HCT116 (cell line): ENCODE measurements around the gene SUN5. TPM values are rescaled to one million over a fixed set of nuclear protein-coding genes. Genes with fewer than 3 reads are reported as not detected.

Experiments
- ATAC-seq: fragments of 200-7000 bp; cut with Tn5 transposase; 2 replicates; pipeline ENCODE4 v1.9.1; 2020; ENCODE audit warnings: mild to moderate bottlenecking, moderate library complexity
- BruUV-seq: library from RNA; stranded (reverse); fragments of 400-500 nt; replicated peaks from 2 replicates; lab custom pipeline; 2021; lab: Mats Ljungman, UMichigan
- CTCF ChIA-PET: fragments of 300-600 bp; sonication (Branson Sonifier 250); formaldehyde crosslinking; loops from one replicate; lab custom pipeline; 2021; ENCODE audit warnings: antibody characterized with exemption; lab: Charles Lee
- POLR2A ChIA-PET: fragments of 300-600, 350-600 bp; sonication (Branson Sonifier 250); formaldehyde crosslinking; loops from one replicate; lab custom pipeline; 2021; ENCODE audit warnings: antibody characterized with exemption; lab: Charles Lee
- RAD21 ChIA-PET, 2 experiments: fragments of 300-600 bp; sonication (Branson Sonifier 250); formaldehyde crosslinking; loops; one replicate each; lab custom pipeline; 2023; ENCODE audit warnings: low total read pairs in 2 of 2; ENCODE audit not compliant: uncharacterized antibody in 2 of 2, unreplicated experiment in 2 of 2, low non-redundant PET in 1 of 2; lab: Charles Lee
- DNase-seq: peaks from one replicate; pipeline ENCODE4 v3.0.0-alpha.2; 2010; ENCODE audit warnings: low read depth, low spot score
- H2AFZ ChIP-seq: fragments of 200-600 bp; shearing (Covaris generic), sonication (generic); 2 replicates; pipeline ENCODE4 v1.6.1; 2017; ENCODE audit warnings: low read depth, mixed run types, mixed read lengths, antibody characterized with exemption, low read length; ENCODE audit not compliant: poor library complexity, severe bottlenecking
- H3K27ac ChIP-seq: 2 replicates; pipeline ENCODE4 v1.5.1; 2012; ENCODE audit warnings: low read depth, low read length
- H3K27me3 ChIP-seq: fragments of 200-600 bp; sonication (generic); 2 replicates; pipeline ENCODE4 v1.6.1; 2016; ENCODE audit warnings: mixed run types, low read length, mixed read lengths; ENCODE audit not compliant: insufficient read depth
- H3K36me3 ChIP-seq, 2 experiments: fragments of 200-500 bp in 1 of 2; fragments of 200-600 bp in 1 of 2; sonication (Bioruptor generic) in 1 of 2; sonication (generic) in 1 of 2; 2 replicates each; pipeline versions ENCODE4 v1.5.1 to v1.6.1; 2014 to 2016; ENCODE audit warnings: low read length in 2 of 2, inconsistent platforms in 1 of 2, mixed read lengths in 1 of 2, mixed run types in 1 of 2; ENCODE audit not compliant: insufficient read depth in 2 of 2, control insufficient read depth in 1 of 2
- H3K4me1 ChIP-seq, 2 experiments: fragments of 200-600 bp in 1 of 2; sonication (generic) in 1 of 2; 2 replicates each; pipeline versions ENCODE4 v1.5.1 to v1.6.1; 2012 to 2017; ENCODE audit warnings: low read length in 2 of 2, inconsistent platforms in 1 of 2, mild to moderate bottlenecking in 1 of 2, mixed read lengths in 1 of 2, mixed run types in 1 of 2, moderate library complexity in 1 of 2; ENCODE audit not compliant: insufficient read depth in 2 of 2, control insufficient read depth in 1 of 2
- H3K4me2 ChIP-seq: fragments of 200-600 bp; sonication (generic); 2 replicates; pipeline ENCODE4 v1.6.1; 2017; ENCODE audit warnings: mixed run types, low read length, mixed read lengths
- H3K4me3 ChIP-seq, 2 experiments: fragments of 200-600 bp in 1 of 2; sonication (generic) in 1 of 2; replicated peaks in 1 of 2; 2 replicates each; pipeline ENCODE4 v1.5.1; 2011 to 2016; ENCODE audit warnings: low read length in 2 of 2, control low read depth in 1 of 2, low read depth in 1 of 2, mild to moderate bottlenecking in 1 of 2, mixed read lengths in 1 of 2, mixed run types in 1 of 2
- H3K79me2 ChIP-seq: fragments of 200-600 bp; sonication (generic); 2 replicates; pipeline ENCODE4 v1.6.1; 2017; ENCODE audit warnings: mild to moderate bottlenecking, mixed run types, low read length, moderate library complexity, mixed read lengths; ENCODE audit not compliant: insufficient read depth
- H3K9ac ChIP-seq: fragments of 200-600 bp; sonication (generic); 2 replicates; pipeline ENCODE4 v1.6.1; 2016; ENCODE audit warnings: low read length, mixed read lengths
- H3K9me2 ChIP-seq: fragments of 200-600 bp; sonication (generic), shearing (Covaris generic); 2 replicates; pipeline ENCODE4 v1.6.1; 2017; ENCODE audit warnings: mixed run types, mild to moderate bottlenecking, moderate library complexity; ENCODE audit not compliant: insufficient read depth
- H3K9me3 ChIP-seq, 2 experiments: fragments of 200-500 bp in 1 of 2; fragments of 200-600 bp in 1 of 2; sonication (Bioruptor generic) in 1 of 2; sonication (generic) in 1 of 2; 2 replicates each; pipeline ENCODE4 v1.6.1; 2014 to 2017; ENCODE audit warnings: low read length in 2 of 2, mixed read lengths in 2 of 2, inconsistent platforms in 1 of 2, low read depth in 1 of 2, mild to moderate bottlenecking in 1 of 2, mixed run types in 1 of 2, moderate library complexity in 1 of 2; ENCODE audit not compliant: control insufficient read depth in 1 of 2, insufficient read depth in 1 of 2
- H4K20me1 ChIP-seq: fragments of 200-600 bp; sonication (generic), shearing (Covaris generic); 2 replicates; pipeline ENCODE4 v1.6.1; 2017; ENCODE audit warnings: mixed run types, mild to moderate bottlenecking, moderate library complexity; ENCODE audit not compliant: insufficient read depth
- EGR1 ChIP-seq: IDR thresholded peaks from 2 replicates; pipeline ENCODE4 v1.6.1; 2012; ENCODE audit warnings: low read depth
- EZH2phosphoT487 ChIP-seq: fragments of 200-600 bp; IDR thresholded peaks from 2 replicates; pipeline ENCODE4 v1.6.1; 2018; ENCODE audit warnings: antibody characterized with exemption, borderline replicate concordance
- FOSL1 ChIP-seq: IDR thresholded peaks from 2 replicates; pipeline ENCODE4 v1.6.1; 2012; ENCODE audit warnings: low read depth
- JUND ChIP-seq: IDR thresholded peaks from 2 replicates; pipeline ENCODE4 v1.6.1; 2012
- POLR2AphosphoS5 ChIP-seq: IDR thresholded peaks from 2 replicates; pipeline ENCODE4 v1.6.1; 2011; ENCODE audit warnings: mild to moderate bottlenecking, low read depth, low read length, moderate library complexity
- RAD21 ChIP-seq: IDR thresholded peaks from 2 replicates; pipeline ENCODE4 v1.6.1; 2012; ENCODE audit warnings: low read depth, mild to moderate bottlenecking
- SP1 ChIP-seq: IDR thresholded peaks from 2 replicates; pipeline ENCODE4 v1.6.1; 2012; ENCODE audit warnings: low read depth
- YY1 ChIP-seq: IDR thresholded peaks from 2 replicates; pipeline ENCODE4 v1.6.1; 2011; ENCODE audit warnings: low read length, low read depth, moderate library complexity, mild to moderate bottlenecking; ENCODE audit not compliant: insufficient replicate concordance; ENCODE audit errors: extremely low read depth
- intact Hi-C: fragments of 100-400 bp; cut with micrococcal nuclease; formaldehyde crosslinking; loops from 2 replicates; pipeline ENCODE4 v1.10.0; 2022
- total RNA-seq: library from RNA; stranded (reverse); gene quantifications from one replicate; pipeline ENCODE4 v1.2.1, GENCODE V29; 2021; ENCODE audit not compliant: unreplicated experiment
- TF ChIP-seq, protein P1 (sequence below), 3 experiments: fragments of 200-600 bp in 1 of 3; sonication (generic) in 1 of 3; IDR thresholded peaks in 2 of 3; conservative IDR thresholded peaks in 1 of 3; 2 replicates each; pipeline ENCODE4 v1.5.1; 2012 to 2017; ENCODE audit warnings: low read depth in 2 of 3, low read length in 2 of 3, antibody characterized with exemption in 1 of 3, borderline replicate concordance in 1 of 3, control low read depth in 1 of 3, mild to moderate bottlenecking in 1 of 3, mixed read lengths in 1 of 3, mixed run types in 1 of 3, moderate library complexity in 1 of 3; ENCODE audit not compliant: insufficient read depth in 1 of 3
- TF ChIP-seq, protein P2 (sequence below): IDR thresholded peaks from 2 replicates; pipeline ENCODE4 v1.6.1; 2012

Gene SUN5
- total RNA-seq, 1 experiment from 2014 or later: not detected

DNA sequence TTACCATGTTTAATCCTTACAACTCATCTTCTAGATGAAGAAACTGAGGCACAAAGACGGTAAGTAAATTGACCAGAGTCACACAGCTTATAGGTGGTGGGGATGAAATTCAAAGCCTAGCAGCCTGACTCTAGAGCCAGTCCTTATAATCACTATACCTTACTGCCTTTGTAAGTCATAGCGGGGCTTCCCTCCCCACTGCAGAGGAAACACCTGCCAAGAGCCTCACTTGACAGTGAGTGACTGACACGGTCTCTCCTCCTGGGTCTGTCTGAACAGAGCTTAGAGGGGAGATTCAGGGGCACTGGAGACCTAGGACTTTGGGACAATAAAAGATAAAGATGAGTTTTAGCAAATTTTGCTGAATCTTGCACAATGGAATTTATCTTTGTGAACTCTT lies 12.8 kb downstream of the SUN5 start:
- Histone ChIP-seq H3K4me1 (peaks cover 0 to 5% of the 10 kb centered on the region in 2 experiments; a peak in 1 of 4 replicates), H3K36me3 (no peaks in the 10 kb centered on the region), H4K20me1 (no peaks in the 10 kb centered on the region), H3K4me2 (no peak overlapping the region), H3K27ac (no peak overlapping the region), H2AFZ (no peak overlapping the region), H3K27me3 (no peaks in the 10 kb centered on the region), H3K9me3 (peaks cover 0 to 3% of the 10 kb centered on the region in 2 experiments; a peak in 1 of 4 replicates), H3K9ac (no peak overlapping the region), H3K79me2 (no peaks in the 10 kb centered on the region), H3K9me2 (no peaks in the 10 kb centered on the region), H3K4me3 (no peak overlapping the region)
- ChIA-PET RAD21 (no interaction called here), CTCF (no interaction called here), POLR2A (no interaction called here)
- BruUV-seq: no TSS peak
- no peak for TF ChIP-seq RAD21
- TF ChIP-seq POLR2AphosphoS5: no peak
- TF ChIP-seq EGR1: no peak
- no peak for TF ChIP-seq EZH2phosphoT487
- TF ChIP-seq, protein P1, sequence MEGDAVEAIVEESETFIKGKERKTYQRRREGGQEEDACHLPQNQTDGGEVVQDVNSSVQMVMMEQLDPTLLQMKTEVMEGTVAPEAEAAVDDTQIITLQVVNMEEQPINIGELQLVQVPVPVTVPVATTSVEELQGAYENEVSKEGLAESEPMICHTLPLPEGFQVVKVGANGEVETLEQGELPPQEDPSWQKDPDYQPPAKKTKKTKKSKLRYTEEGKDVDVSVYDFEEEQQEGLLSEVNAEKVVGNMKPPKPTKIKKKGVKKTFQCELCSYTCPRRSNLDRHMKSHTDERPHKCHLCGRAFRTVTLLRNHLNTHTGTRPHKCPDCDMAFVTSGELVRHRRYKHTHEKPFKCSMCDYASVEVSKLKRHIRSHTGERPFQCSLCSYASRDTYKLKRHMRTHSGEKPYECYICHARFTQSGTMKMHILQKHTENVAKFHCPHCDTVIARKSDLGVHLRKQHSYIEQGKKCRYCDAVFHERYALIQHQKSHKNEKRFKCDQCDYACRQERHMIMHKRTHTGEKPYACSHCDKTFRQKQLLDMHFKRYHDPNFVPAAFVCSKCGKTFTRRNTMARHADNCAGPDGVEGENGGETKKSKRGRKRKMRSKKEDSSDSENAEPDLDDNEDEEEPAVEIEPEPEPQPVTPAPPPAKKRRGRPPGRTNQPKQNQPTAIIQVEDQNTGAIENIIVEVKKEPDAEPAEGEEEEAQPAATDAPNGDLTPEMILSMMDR (IDR thresholded peaks at IDR 0.05 in 2 of 3, conservative IDR thresholded peaks at IDR 0.05 in 1 of 3; ENCODE audit: borderline replicate concordance in 1 of 3, insufficient read depth in 1 of 3, low read depth in 2 of 3, low read length in 2 of 3): no peak
- TF ChIP-seq, protein P2, sequence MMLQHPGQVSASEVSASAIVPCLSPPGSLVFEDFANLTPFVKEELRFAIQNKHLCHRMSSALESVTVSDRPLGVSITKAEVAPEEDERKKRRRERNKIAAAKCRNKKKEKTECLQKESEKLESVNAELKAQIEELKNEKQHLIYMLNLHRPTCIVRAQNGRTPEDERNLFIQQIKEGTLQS: no peak
- TF ChIP-seq FOSL1: no peak
- no peak for TF ChIP-seq JUND
- TF ChIP-seq YY1: no peak
- TF ChIP-seq SP1: no peak
- ATAC-seq: no peak
- intact Hi-C loops: no loop called here
- DNase-seq: no peak
